Stimulated activated CD4-positive, alpha-beta T cell treated with anti-CD3 and anti-CD28 coated beads, Interleukin-1b, Interleukin-23, amount 100 ng/mL, for 1 hour (primary cell): ENCODE measurements around the gene AGXT2.
"Not testable (repeated sequence)": the region's sequence is repeated elsewhere in the genome, so short reads cannot be mapped to it uniquely, and the experiment has no call there.

Experiments
- DNase-seq, 2 donors: peaks; one replicate each; pipeline ENCODE4 v3.0.0-alpha.2; 2020; ENCODE audit warnings: low read depth in 2 of 2

The AGXT2 gene

DNA sequence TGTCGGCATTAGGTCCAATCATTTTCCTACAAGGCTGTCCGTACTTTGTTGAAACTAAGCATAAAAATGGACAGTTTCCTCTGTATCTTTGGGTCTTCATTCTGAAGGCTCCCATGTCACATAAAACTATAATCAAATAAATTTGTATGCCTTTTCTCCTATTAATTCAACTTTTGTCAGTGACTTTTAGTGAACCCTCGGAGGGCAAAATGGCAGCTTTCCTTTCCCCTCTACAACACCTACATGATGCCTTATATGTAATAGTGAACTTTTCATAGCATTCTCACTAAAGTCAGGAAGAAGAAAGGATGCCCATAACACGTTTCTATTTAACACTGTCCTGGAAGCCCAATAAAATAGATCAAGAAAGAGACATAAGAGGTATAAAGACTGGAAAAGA, 5.1 kb upstream of the AGXT2 start:
- DNase-seq: no peak

DNA sequence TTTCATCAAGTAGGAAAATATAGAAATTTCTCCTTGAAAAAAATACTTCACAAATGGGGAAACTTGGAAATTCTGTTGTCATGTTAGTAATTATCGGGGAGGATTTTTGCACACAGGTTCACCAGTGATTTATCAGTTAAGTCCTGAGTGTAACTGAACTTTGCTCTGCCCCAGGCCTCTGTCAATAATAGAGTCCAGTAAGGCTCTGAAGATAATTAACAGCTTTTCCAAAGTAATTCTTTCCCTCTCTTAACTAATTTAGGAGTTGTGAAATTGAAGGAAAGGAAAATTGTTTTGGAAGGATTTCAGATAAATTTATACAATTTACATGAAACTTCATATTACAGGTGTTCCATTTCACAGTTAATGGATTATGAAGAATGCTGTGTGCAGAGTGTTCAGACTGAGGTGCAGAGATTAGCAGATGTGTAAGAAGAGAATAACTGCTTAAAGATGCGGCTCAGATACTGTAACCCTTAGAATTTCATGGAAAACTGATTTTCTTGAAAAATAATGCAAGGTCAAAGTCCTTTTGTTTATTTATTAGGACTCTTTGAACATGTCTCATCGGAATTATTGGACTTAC, 2.9 kb upstream of the AGXT2 start:
- no peak for DNase-seq

DNA sequence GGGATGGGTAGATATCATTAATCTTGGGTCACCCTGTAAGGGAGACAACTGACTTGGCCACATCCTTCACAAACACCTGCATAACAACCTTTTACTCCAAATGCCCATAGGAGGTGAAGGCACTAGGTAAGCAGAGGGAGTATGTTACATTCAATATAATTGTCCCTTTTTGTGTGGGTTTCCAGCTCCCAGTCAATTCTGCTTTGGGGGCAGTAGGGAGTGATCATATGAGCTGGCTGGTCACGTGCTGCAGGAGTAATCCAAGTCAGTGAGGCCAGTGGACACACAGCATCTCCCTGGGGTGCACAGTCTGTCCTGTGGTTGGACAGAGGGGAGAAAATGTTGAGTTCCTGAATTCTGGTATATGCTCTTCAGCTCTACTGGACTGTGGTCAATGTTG, 1.2 kb upstream of the AGXT2 start:
- no peak for DNase-seq

- no peak for DNase-seq
Measured at GRCh38 chr5:35046774-35047173, 975 bp downstream of the AGXT2 start.

GRCh38 chr5:35045280-35045679, 2.5 kb downstream of the AGXT2 start:
- DNase-seq: no peak

DNA sequence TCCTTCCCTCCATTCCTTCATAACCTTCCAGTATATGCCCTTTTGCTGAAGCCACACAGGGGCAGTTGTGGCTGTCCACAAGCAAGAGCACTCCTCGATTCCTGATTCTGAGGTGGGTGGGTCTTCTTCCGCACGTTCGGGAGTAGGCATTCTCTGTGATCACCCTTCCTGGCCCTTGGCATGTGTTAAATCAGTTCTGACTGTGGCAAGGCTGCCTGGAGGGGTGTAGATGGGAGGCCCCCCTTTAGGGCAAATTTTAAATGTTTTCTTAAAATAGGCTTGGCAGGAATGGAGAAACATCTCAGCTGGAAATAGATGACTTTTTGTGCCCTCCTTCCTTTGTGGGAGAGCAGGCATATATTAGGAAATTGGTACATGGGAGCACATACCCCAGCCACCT, 3.1 kb downstream of the AGXT2 start:
- DNase-seq: no peak

- no peak for DNase-seq
Measured at GRCh38 chr5:35042781-35043180, 5.0 kb downstream of the AGXT2 start.

DNA sequence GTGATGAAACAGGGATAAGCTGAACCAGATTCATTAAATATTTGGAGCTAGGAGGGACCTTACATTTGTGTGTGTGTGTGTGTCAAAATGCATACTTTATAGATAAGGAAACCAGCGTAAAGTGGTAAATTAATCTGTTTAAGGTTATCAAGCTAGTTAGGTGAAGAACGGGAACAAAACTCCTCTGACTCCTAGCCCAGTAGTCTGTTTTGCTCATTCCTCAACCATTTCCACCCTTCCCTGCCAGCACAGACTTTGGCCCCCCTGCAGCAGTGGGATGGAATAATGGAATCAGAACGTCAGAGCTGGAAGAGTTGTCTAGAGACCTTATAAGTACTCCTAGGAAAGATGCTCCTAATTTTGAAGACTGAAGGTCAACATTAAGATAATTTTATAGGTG, 6.5 kb downstream of the AGXT2 start:
- no peak for DNase-seq

- no peak for DNase-seq
Measured at GRCh38 chr5:35038891-35039290, 8.9 kb downstream of the AGXT2 start.

DNA sequence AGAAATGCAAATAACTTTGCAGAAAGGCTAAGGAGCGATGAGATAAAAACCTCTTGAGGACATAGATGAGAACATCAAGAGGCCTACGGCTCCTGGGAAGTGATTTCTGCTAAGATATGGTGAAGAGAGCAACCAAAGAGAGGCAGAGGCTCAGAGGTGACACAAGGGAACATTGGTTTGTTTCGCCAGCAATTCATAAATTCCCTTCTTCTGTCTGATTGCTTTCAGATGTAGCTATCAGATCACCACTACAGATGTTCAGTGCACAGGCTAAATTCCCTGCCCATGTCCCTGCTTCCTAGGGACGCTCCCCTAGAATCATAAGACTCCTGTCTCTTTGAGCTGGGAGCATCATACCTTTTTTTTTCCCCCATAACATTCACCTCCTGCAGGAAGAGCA, 11.2 kb downstream of the AGXT2 start:
- no peak for DNase-seq

DNA sequence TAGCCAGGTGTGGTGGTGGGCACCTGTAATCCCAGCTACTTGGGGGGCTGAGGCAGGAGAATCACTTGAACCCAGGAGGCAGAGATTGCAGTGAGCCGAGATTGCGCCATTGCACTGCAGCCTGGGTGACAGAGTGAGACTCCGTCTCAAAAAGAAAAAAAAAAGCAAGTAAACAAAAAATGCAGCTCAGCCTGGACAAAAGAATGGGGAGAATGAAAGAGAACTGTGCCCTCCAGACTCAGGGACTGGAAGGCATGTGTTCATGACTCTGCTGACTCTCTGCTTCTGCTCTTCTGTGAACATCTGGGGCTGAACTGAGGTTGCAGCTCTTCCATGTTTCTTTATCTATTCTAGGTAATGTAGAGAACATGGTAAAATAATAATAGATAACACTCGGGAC, 11.8 kb downstream of the AGXT2 start:
- not testable (repeated sequence) for DNase-seq

GRCh38 chr5:35035271-35035670, 12.5 kb downstream of the AGXT2 start:
- DNase-seq: no peak

- no peak for DNase-seq
Measured at GRCh38 chr5:35032356-35032755, 15.4 kb downstream of the AGXT2 start.

- no peak for DNase-seq
Measured at GRCh38 chr5:35031276-35031675, 16.5 kb downstream of the AGXT2 start.

DNA sequence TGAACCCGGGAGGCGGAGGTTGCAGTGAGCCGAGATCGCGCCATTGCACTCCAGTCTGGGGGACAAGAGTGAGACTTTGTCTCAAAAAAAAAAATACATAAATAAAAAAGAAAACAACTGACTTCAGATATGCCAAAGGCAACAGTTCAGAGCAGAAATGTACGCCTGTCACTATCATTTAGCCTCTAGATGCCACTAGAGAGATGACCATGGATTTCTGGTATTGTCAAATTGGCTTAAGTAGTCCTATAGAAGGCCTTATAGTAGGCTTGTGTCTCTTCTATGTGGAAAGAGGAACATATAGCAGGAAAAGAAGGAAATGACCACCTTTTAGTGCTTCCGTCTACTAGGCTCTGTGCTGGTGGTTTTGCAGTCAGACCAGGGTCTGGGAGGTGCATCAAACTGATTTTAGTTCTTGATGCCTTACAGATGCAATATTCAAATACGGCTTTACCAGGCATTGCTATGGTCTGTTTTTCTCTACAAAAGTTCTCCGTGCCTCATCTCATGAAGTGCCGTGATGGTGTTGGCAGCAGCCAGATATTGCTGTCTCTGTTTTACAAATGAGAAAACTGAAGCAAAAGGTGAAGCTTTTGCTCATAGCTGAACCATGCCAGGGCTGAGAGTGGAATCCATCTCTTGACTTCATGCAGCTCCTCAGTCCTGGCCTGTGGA, 17.2 kb downstream of the AGXT2 start:
- DNase-seq: no peak

DNA sequence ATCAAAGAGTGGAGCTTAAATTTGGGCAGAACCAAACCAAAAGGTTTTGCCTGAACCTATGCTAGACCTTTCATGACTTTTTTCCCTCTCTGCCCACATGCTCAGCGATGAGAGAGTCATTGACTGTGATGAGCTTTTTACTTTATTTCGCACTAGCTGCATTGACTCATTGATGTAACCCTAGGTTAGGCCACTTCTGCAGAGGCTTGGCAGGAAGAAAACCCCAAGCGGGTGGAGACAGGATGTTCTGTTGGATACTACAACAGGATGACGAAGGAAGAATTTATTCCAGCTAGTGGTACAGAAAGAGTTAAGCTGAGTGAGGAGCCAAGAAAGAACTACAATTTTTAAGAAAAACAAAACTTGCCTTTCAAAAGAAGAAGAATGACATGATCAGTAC, 18.4 kb downstream of the AGXT2 start:
- DNase-seq: no peak

GRCh38 chr5:35026941-35027340, 20.8 kb downstream of the AGXT2 start:
- DNase-seq: no peak

- no peak for DNase-seq
Measured at GRCh38 chr5:35026280-35026840, 21.4 kb downstream of the AGXT2 start.

DNA sequence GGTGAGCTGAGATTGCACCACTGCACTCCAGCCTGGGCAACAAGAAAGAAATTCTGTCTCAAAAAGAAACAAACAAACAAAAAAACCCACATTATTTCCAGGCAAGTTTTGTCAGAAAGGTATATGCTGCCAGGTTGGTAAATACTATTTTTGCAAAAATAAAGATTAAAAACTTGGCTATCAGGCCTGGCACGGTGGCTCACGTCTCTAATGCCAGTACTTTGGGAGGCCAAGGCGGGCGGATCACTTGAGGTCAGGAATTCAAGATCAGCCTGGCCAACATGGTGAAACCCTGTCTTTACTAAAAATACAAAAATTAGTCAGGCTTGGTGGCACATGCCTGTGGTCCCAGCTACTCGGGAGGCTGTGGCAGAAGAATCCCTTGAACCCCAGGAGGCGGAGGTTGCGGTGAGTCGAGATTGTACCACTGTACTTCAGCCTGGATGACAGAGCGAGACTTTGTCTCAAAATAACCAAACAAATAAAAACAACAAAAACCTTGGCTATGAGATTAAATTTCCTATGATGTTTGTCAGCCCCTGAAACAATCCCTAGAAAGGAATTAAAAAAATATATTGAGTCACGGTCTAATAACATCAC, 22.7 kb downstream of the AGXT2 start:
- no peak for DNase-seq

- no peak for DNase-seq
Measured at GRCh38 chr5:35023391-35024178, 24.2 kb downstream of the AGXT2 start.

DNA sequence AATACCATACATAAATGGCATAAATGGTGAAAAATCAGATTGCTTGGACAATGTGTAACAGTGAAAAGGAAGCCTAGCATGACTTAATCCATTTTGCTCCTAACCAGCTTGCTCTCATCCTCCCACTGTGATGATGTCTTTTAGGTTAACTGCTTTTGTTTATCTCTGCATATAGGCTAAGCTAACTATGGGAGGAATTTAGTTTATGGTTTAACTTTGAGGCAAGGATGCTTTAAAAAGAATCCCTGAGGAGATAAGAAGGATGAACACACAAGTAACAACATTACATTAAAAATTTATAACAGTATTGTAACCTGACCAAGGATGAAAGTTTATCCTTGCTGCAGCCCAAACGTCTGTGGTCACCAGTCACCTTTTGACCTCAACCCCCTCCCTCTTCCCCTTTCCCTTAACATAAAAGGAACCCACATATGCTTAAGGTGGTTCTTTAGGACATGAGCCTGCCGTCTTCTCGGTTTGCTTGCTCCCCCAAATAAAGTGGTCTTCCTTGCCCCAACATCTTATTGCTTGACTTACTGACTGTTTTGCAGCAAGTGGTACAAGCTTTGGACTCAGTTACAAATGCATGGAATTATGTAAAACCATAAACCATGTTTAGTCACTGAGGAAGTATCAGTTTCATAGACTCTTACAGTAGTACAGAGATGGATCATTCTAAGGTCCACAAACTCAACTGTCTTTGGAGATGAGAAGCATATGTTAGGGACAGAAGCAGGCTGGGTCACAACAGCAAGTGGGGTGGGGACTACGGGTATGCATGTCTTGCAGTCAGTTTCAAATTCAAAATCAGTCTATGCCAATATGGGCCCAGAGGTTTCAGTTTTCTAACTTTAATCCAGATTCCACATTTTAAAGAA, 31.3 kb downstream of the AGXT2 start:
- no peak for DNase-seq
